GM13976 (cell line): ENCODE measurements around the gene SLC38A10.

ENCODE experiments used
- DNase-seq: peaks from one replicate; pipeline ENCODE4 v3.0.0; 2012; ENCODE audit warnings: low spot score
- in situ Hi-C: fragments of 300-500 bp; cut with MboI; formaldehyde crosslinking; loops from one replicate; pipeline ENCODE4 v1.12.0; 2022; ENCODE audit warnings: low sequenced_read_pairs, mixed read lengths, inconsistent platforms; ENCODE audit not compliant: unreplicated experiment
- TF ChIP-seq, protein P1 (sequence below): IDR thresholded peaks from 2 replicates; pipeline ENCODE4 v1.5.1; 2012; ENCODE audit warnings: borderline replicate concordance, mild to moderate bottlenecking; ENCODE audit not compliant: insufficient read depth; ENCODE audit errors: extremely low read depth, missing control alignments, control extremely low read depth

Gene SLC38A10

GRCh38 chr17:81339191-81339533 lies 44.1 kb upstream of the SLC38A10 start:
- TF ChIP-seq, protein P1, sequence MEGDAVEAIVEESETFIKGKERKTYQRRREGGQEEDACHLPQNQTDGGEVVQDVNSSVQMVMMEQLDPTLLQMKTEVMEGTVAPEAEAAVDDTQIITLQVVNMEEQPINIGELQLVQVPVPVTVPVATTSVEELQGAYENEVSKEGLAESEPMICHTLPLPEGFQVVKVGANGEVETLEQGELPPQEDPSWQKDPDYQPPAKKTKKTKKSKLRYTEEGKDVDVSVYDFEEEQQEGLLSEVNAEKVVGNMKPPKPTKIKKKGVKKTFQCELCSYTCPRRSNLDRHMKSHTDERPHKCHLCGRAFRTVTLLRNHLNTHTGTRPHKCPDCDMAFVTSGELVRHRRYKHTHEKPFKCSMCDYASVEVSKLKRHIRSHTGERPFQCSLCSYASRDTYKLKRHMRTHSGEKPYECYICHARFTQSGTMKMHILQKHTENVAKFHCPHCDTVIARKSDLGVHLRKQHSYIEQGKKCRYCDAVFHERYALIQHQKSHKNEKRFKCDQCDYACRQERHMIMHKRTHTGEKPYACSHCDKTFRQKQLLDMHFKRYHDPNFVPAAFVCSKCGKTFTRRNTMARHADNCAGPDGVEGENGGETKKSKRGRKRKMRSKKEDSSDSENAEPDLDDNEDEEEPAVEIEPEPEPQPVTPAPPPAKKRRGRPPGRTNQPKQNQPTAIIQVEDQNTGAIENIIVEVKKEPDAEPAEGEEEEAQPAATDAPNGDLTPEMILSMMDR: no peak
- DNase-seq: no peak
- in situ Hi-C loops: no loop called here

DNA sequence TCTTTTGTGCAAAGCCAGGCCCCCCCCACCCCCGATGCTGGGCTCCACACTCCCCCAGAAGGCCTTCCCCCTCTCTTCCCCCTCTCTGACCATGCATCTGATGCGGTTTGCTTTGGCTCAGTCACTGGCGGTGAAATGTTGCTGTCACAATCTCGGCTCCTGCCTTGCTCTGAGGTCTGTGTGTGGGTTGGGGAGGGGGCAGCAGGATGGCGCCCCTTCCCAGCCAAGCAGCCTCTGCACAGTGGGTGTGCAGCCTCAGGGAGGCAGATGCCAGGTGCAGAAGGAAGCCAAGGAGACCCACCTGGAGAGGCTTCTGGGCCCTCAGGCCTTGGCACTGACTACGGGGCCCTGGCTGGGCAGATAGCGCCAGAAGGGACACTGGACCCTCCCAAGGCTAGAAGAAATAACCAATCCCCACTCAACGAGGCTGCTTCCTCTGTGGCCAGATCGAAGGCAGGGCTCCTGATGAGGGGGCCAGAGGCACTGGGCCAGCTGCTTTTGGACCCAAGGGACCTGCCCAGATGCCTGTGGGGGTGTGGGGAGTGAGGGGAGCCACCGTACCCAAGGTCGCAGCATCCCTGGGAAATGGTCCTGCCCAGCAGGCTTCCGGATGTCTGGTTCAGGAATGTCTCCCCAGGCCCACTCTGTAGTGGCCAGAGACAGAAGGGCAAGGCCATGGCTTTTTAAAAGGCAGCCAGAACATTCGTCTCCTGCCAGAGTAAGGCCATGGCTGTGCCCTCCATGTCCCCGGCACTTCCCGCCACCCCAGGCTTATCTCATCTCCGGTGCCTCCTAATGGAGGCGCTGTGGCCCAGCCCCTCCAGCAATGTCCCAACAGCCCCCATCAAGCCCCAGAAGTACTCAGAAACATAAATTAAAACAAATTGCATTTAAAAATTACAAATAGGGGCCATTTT lies 43.4 kb upstream of the SLC38A10 start:
- in situ Hi-C loops: no loop called here
- TF ChIP-seq, protein P1: no peak
- DNase-seq: no peak

DNA sequence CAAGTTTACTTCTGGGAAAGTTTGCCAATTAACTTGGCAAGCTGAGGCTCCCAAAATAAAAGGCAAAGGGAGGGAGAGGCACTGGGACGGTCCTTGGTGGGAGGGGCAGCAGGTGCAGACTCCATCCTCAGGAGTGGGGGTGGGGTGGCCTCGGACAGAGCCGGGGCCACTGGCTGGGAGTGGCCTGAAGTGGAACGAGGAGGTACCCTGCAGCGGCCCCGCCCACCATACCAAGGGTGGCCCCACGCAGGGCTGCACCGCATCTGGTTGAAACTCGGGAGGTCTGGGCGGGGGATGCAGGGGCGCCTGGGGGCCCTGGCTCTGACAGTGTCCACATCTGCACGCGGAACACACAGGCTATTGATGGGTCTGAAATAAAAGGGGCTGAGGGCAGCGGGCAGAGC lies 42.4 kb upstream of the SLC38A10 start:
- TF ChIP-seq, protein P1: no peak
- no peak for DNase-seq
- in situ Hi-C loops: no loop called here

DNA sequence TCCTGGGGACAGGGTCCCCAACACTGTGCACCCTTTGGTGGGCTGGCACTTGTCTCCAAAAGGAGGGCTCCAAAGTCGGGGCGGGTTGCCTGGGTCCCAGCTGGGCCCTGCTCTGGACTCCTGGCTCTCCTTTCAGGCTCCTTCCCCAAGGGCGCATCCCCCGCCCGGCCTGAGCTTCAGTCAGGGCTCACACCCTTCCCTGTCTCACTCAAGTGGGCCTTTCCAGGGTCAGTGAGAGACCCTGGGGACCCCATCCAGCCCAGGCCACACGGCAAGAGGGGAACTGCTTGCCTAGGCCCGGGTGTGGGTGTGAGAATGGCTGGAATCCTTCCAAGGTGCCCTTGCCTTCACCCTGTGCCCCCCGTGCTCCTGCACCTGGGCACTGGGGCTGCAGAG lies 41.8 kb upstream of the SLC38A10 start:
- TF ChIP-seq, protein P1: no peak
- in situ Hi-C loops: no loop called here
- DNase-seq: no peak

- in situ Hi-C loops: no loop called here
- DNase-seq: no peak
- TF ChIP-seq, protein P1: no peak
These were observed 41.3 kb upstream of the SLC38A10 start for GRCh38 chr17:81336296-81336929.

- TF ChIP-seq, protein P1: no peak
- no peak for DNase-seq
- in situ Hi-C loops: no loop called here
These were observed 40.7 kb upstream of the SLC38A10 start for GRCh38 chr17:81335773-81336157.
